Lung (tissue), 12 donors: Measurements from ENCODE around the gene SPG21. TPM values are rescaled to one million over a fixed set of nuclear protein-coding genes. Genes with fewer than 3 reads are reported as not detected.

ENCODE experiments used
- ATAC-seq: fragments of 200-7000 bp; cut with Tn5 transposase; one replicate; pipeline ENCODE4 v1.9.1; 2020; ENCODE audit warnings: moderate number of reproducible peaks; ENCODE audit not compliant: insufficient read depth, low FRiP score
- DNase-seq, 3 donors: peaks; one replicate each; pipeline ENCODE4 v3.0.0-alpha.2; 2013 to 2017
- H3K27ac ChIP-seq, 2 donors: one replicate each; pipeline ENCODE4 v1.5.1; 2013; ENCODE audit warnings: mild to moderate bottlenecking in 2 of 2, moderate library complexity in 2 of 2, control low read depth in 1 of 2, inconsistent platforms in 1 of 2, low read depth in 1 of 2, low read length in 1 of 2
- H3K27me3 ChIP-seq, 3 donors: one replicate each; pipeline ENCODE4 v1.5.1; 2013; ENCODE audit warnings: low read length in 2 of 3; ENCODE audit not compliant: control insufficient read depth in 3 of 3, insufficient read depth in 3 of 3
- H3K36me3 ChIP-seq, 4 donors: one replicate each; pipeline ENCODE4 v1.5.1; 2013; ENCODE audit warnings: low read length in 4 of 4, mild to moderate bottlenecking in 1 of 4, moderate library complexity in 1 of 4; ENCODE audit not compliant: control insufficient read depth in 4 of 4, insufficient read depth in 4 of 4
- H3K4me1 ChIP-seq, 5 donors: one replicate each; pipeline ENCODE4 v1.5.1; 2013; ENCODE audit warnings: low read length in 5 of 5, mild to moderate bottlenecking in 2 of 5, moderate library complexity in 1 of 5; ENCODE audit not compliant: control insufficient read depth in 5 of 5, insufficient read depth in 5 of 5
- H3K4me3 ChIP-seq: one replicate; pipeline ENCODE4 v1.5.1; 2013; ENCODE audit warnings: mild to moderate bottlenecking, control low read depth, moderate library complexity
- H3K9ac ChIP-seq, 2 donors: one replicate each; pipeline ENCODE4 v1.5.1; 2013; ENCODE audit warnings: low read length in 2 of 2, control low read depth in 1 of 2; ENCODE audit not compliant: insufficient read depth in 1 of 2
- H3K9me3 ChIP-seq, 4 donors: one replicate each; pipeline ENCODE4 v1.5.1; 2013; ENCODE audit warnings: low read length in 3 of 4, mild to moderate bottlenecking in 1 of 4, moderate library complexity in 1 of 4; ENCODE audit not compliant: control insufficient read depth in 4 of 4, insufficient read depth in 3 of 4
- CTCF ChIP-seq: IDR thresholded peaks from 2 replicates; pipeline ENCODE4 v1.5.1; 2012; ENCODE audit warnings: mild to moderate bottlenecking; ENCODE audit errors: control extremely low read depth, extremely low read depth
- WGBS, 2 donors: extraction: QIAGEN DNeasy Blood & Tissue Kit; methylation state at CpG; one replicate each; pipeline ENCODE4 v1.1.7; 2013; 5-methylcytosine and 5-hydroxymethylcytosine counted together
- polyA plus RNA-seq, 2 donors: library from polyadenylated mRNA; stranded (reverse); fragments of 200-250 nt; gene quantifications; one replicate each; pipeline ENCODE4 v1.2.1, GENCODE V29; 2013
- total RNA-seq, 2 donors: library from RNA; depleted of rRNA in 1 of 2; stranded (reverse); fragments of >200 nt in 1 of 2; gene quantifications; one replicate each; pipeline ENCODE4 v1.2.1, GENCODE V29; 2014 to 2021
- donor health status: control.
- donor health status: control.
- donor health status: Bipolar disorder and iron deficiency.
- donor health status: healthy.
- donor health status: DM: yes; HTN: yes; CAD: no.

Gene SPG21
- total and polyA plus RNA-seq, 4 donors = 79.2 to 115 (median 93.2) TPM

GRCh38 chr15:64928626-64929220 lies 61.0 kb downstream of the SPG21 start:
- Histone ChIP-seq H3K4me1 (peaks cover 0 to 2% (median 0%) of the 10 kb centered on the region in 5 donors), H3K4me3 (no peak overlapping the region), H3K27me3 (no peaks in the 10 kb centered on the region), H3K9me3 (peaks cover 0 to 2% (median 0%) of the 10 kb centered on the region in 4 donors), H3K36me3 (peaks cover 0 to 3% (median 1%) of the 10 kb centered on the region in 4 donors), H3K27ac (no peak overlapping the region), H3K9ac (no peak overlapping the region)
- no peak for ATAC-seq
- TF ChIP-seq CTCF = no peak
- DNase-seq = no peak
- 73 to 82% methylated on average over 9 to 10 of the region's 10 CpGs for WGBS, 2 donors

- WGBS, 2 donors = 90 to 92% methylated on average over 8 of the region's 8 CpGs
- H3K27ac ChIP-seq = no peak overlapping the region
- H3K9ac ChIP-seq = no peak overlapping the region
- ATAC-seq (no peak), DNase-seq (no peak)
- TF ChIP-seq CTCF = no peak
- H3K4me3 ChIP-seq = no peak overlapping the region
- H3K9me3 ChIP-seq = peaks cover 0 to 2% (median 0%) of the 10 kb centered on the region in 4 donors
- peaks cover 0 to 3% (median 0%) of the 10 kb centered on the region in 4 donors for H3K36me3 ChIP-seq
- no peaks in the 10 kb centered on the region for H3K27me3 ChIP-seq
- peaks cover 0 to 4% (median 2%) of the 10 kb centered on the region in 5 donors for H3K4me1 ChIP-seq
Measured at GRCh38 chr15:64926661-64927060, 63.1 kb downstream of the SPG21 start.

- ATAC-seq = no peak
- no peak overlapping the region for H3K9ac ChIP-seq
- H3K4me1 ChIP-seq = peaks cover 0 to 4% (median 0%) of the 10 kb centered on the region in 5 donors
- no peak for TF ChIP-seq CTCF
- WGBS, 2 donors = 90 to 94% methylated on average over 13 of the region's 13 CpGs
- H3K9me3 ChIP-seq = peaks cover 0 to 2% (median 0%) of the 10 kb centered on the region in 4 donors
- no peak for DNase-seq
- H3K27ac ChIP-seq = no peak overlapping the region
- H3K27me3 ChIP-seq = no peaks in the 10 kb centered on the region
- H3K36me3 ChIP-seq = no peaks in the 10 kb centered on the region
- no peak overlapping the region for H3K4me3 ChIP-seq
Measured at GRCh38 chr15:64925335-64926330, 64.1 kb downstream of the SPG21 start.
